Spleen (tissue), 7 donors: ENCODE results near the gene KTN1.

Source experiments
- POLR2A ChIP-seq, 3 donors: fragments of 450-650 bp; IDR thresholded peaks; one replicate each; pipeline ENCODE4 v1.5.1; 2017; ENCODE audit warnings: antibody characterized with exemption in 3 of 3, mild to moderate bottlenecking in 1 of 3
- TF ChIP-seq, protein P1 (sequence below), 11 experiments: fragments of 200-600 bp in 7 of 11; fragments of 450-650 bp in 4 of 11; sonication (generic) in 4 of 11; IDR thresholded peaks in 8 of 11; conservative IDR thresholded peaks in 3 of 11; 1 replicate in 7 of 11; 2 replicates in 4 of 11; pipeline versions ENCODE4 v1.4.0 to v1.8.0; 2016 to 2021; ENCODE audit warnings: antibody characterized with exemption in 11 of 11, inconsistent platforms in 4 of 11, mild to moderate bottlenecking in 1 of 11
- donor health status: DM: no; HTN: no; CAD: no; lungs with moderate emphysema.
- donor health status: DM: no; HTN: no; CAD: no.
- donor health status: DM: no; HTN: no; CAD: no.

DNA sequence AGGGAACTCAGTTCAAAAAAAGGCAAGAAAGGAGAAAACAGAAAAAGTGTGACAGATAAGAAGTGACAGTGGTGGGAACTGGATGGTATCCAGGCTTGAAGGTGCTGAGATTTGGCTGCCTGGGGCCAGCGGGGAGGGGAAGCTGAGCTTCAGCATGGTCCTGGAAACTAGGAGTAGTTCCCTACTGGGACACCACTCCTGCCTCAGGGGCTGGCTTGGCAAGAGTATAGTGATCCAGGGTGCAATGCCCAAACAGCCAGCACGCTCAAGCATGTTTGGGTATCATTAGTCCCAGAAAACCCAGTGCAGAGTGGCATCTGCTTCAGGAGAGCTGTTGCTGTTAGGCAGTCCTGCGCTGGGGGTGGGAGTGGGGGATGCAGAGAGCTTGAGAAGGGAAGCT is 49.5 kb upstream of the KTN1 start:
- TF ChIP-seq, protein P1, sequence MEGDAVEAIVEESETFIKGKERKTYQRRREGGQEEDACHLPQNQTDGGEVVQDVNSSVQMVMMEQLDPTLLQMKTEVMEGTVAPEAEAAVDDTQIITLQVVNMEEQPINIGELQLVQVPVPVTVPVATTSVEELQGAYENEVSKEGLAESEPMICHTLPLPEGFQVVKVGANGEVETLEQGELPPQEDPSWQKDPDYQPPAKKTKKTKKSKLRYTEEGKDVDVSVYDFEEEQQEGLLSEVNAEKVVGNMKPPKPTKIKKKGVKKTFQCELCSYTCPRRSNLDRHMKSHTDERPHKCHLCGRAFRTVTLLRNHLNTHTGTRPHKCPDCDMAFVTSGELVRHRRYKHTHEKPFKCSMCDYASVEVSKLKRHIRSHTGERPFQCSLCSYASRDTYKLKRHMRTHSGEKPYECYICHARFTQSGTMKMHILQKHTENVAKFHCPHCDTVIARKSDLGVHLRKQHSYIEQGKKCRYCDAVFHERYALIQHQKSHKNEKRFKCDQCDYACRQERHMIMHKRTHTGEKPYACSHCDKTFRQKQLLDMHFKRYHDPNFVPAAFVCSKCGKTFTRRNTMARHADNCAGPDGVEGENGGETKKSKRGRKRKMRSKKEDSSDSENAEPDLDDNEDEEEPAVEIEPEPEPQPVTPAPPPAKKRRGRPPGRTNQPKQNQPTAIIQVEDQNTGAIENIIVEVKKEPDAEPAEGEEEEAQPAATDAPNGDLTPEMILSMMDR (IDR thresholded peaks at IDR 0.05 in 8 of 11, conservative IDR thresholded peaks at IDR 0.05 in 3 of 11), result no peak
- TF ChIP-seq POLR2A (IDR thresholded peaks at IDR 0.05), result no peak
